H9 (cell line): ENCODE data around the gene GIMAP7. TPM values are rescaled to one million over a fixed set of nuclear protein-coding genes. Genes with fewer than 3 reads are reported as not detected.

Experiments used
- DNase-seq: peaks from one replicate; pipeline ENCODE4 v3.0.0-alpha.2; 2017
- H2AFZ ChIP-seq: one replicate; pipeline ENCODE4 v1.6.1; 2013; ENCODE audit warnings: mild to moderate bottlenecking, low read length, control low read depth, moderate library complexity
- H2AK5ac ChIP-seq: 2 replicates; pipeline ENCODE4 v1.6.1; 2013; ENCODE audit warnings: low read length, control low read depth, mixed read lengths; ENCODE audit not compliant: insufficient read length
- H2BK120ac ChIP-seq: one replicate; pipeline ENCODE4 v1.6.1; 2013; ENCODE audit warnings: low read depth, mild to moderate bottlenecking, low read length, control low read depth, inconsistent platforms; ENCODE audit not compliant: poor library complexity, severe bottlenecking
- H2BK12ac ChIP-seq: 2 replicates; pipeline ENCODE4 v1.6.1; 2013; ENCODE audit warnings: low read length, control low read depth, mixed read lengths, low read depth; ENCODE audit not compliant: insufficient read length
- H2BK15ac ChIP-seq: 2 replicates; pipeline ENCODE4 v1.6.1; 2013; ENCODE audit warnings: low read depth, low read length, control low read depth
- H2BK20ac ChIP-seq: one replicate; pipeline ENCODE4 v1.6.1; 2013; ENCODE audit warnings: low read depth, mild to moderate bottlenecking, low read length, control low read depth, inconsistent platforms; ENCODE audit not compliant: poor library complexity, severe bottlenecking
- H2BK5ac ChIP-seq: 2 replicates; pipeline ENCODE4 v1.6.1; 2013; ENCODE audit warnings: low read length, control low read depth, mixed read lengths; ENCODE audit not compliant: insufficient read length
- H3K14ac ChIP-seq: 2 replicates; pipeline ENCODE4 v1.6.1; 2013; ENCODE audit warnings: low read length, control low read depth; ENCODE audit not compliant: insufficient read depth
- H3K18ac ChIP-seq: 2 replicates; pipeline ENCODE4 v1.6.1; 2013; ENCODE audit warnings: low read depth, mild to moderate bottlenecking, mixed read lengths, low read length, control low read depth; ENCODE audit not compliant: insufficient read length
- H3K23ac ChIP-seq: 2 replicates; pipeline ENCODE4 v1.6.1; 2013; ENCODE audit warnings: low read length, control low read depth, mixed read lengths, low read depth; ENCODE audit not compliant: insufficient read length
- H3K23me2 ChIP-seq: 2 replicates; pipeline ENCODE4 v1.6.1; 2013; ENCODE audit warnings: low read depth, mild to moderate bottlenecking, mixed read lengths, low read length, control low read depth; ENCODE audit not compliant: insufficient read length, poor library complexity, severe bottlenecking
- H3K27ac ChIP-seq: 2 replicates; pipeline ENCODE4 v1.5.1; 2013; ENCODE audit warnings: low read length, control low read depth, mixed read lengths, low read depth; ENCODE audit not compliant: insufficient read length
- H3K27me3 ChIP-seq: 2 replicates; pipeline ENCODE4 v1.6.1; 2013; ENCODE audit warnings: low read length, control low read depth, inconsistent platforms; ENCODE audit not compliant: insufficient read depth
- H3K4ac ChIP-seq: 2 replicates; pipeline ENCODE4 v1.6.1; 2013; ENCODE audit warnings: low read depth, mild to moderate bottlenecking, control low read depth, inconsistent platforms, low read length, moderate library complexity
- H3K4me1 ChIP-seq: 2 replicates; pipeline ENCODE4 v1.6.1; 2013; ENCODE audit warnings: low read length, control low read depth, inconsistent platforms; ENCODE audit not compliant: insufficient read depth
- H3K4me2 ChIP-seq: 2 replicates; pipeline ENCODE4 v1.6.1; 2013; ENCODE audit warnings: low read length, control low read depth, mixed read lengths; ENCODE audit not compliant: insufficient read length, insufficient read depth
- H3K56ac ChIP-seq: 2 replicates; pipeline ENCODE4 v1.6.1; 2013; ENCODE audit warnings: low read depth, mild to moderate bottlenecking, mixed read lengths, low read length, control low read depth; ENCODE audit not compliant: insufficient read length
- H3K79me1 ChIP-seq: 2 replicates; pipeline ENCODE4 v1.6.1; 2013; ENCODE audit warnings: low read depth, mild to moderate bottlenecking, moderate library complexity, low read length, control low read depth, inconsistent platforms; ENCODE audit not compliant: insufficient read depth, poor library complexity, severe bottlenecking
- H3K79me2 ChIP-seq: 2 replicates; pipeline ENCODE4 v1.6.1; 2013; ENCODE audit warnings: low read length, control low read depth, inconsistent platforms; ENCODE audit not compliant: insufficient read depth
- H3K9ac ChIP-seq: 2 replicates; pipeline ENCODE4 v1.6.1; 2013; ENCODE audit warnings: low read length, control low read depth, mixed read lengths; ENCODE audit not compliant: insufficient read length; ENCODE audit errors: extremely low read depth
- H3K9me3 ChIP-seq: one replicate; pipeline ENCODE4 v1.6.1; 2013; ENCODE audit warnings: low read depth, low read length, inconsistent platforms; ENCODE audit not compliant: control insufficient read depth
- H3T11ph ChIP-seq: one replicate; pipeline ENCODE4 v1.6.1; 2013; ENCODE audit warnings: mild to moderate bottlenecking, low read length, control low read depth, inconsistent platforms
- H4K20me1 ChIP-seq: one replicate; pipeline ENCODE4 v1.6.1; 2013; ENCODE audit not compliant: control insufficient read depth, insufficient read length, insufficient read depth
- H4K5ac ChIP-seq: 2 replicates; pipeline ENCODE4 v1.6.1; 2013; ENCODE audit warnings: low read depth, mild to moderate bottlenecking, mixed read lengths, low read length, control low read depth; ENCODE audit not compliant: insufficient read length
- H4K8ac ChIP-seq: replicated peaks from 2 replicates; pipeline ENCODE4 v1.6.1; 2013; ENCODE audit warnings: low read length, control low read depth, mixed read lengths, low read depth; ENCODE audit not compliant: insufficient read length
- H4K91ac ChIP-seq: 2 replicates; pipeline ENCODE4 v1.6.1; 2013; ENCODE audit warnings: low read depth, mild to moderate bottlenecking, moderate library complexity, mixed read lengths, low read length, control low read depth; ENCODE audit not compliant: insufficient read length
- H3K27ac Mint-ChIP-seq, 3 experiments: 2 replicates in 2 of 3; 3 replicates in 1 of 3; pipeline ENCODE4 v1.8.0; 2020 to 2021; ENCODE audit warnings: mixed read lengths in 3 of 3, mild to moderate bottlenecking in 1 of 3, moderate library complexity in 1 of 3
- H3K27me3 Mint-ChIP-seq: 2 replicates; pipeline ENCODE4 v1.8.0; 2021; ENCODE audit warnings: low read depth, mild to moderate bottlenecking, moderate library complexity, mixed read lengths
- H3K36me3 Mint-ChIP-seq, 3 experiments: 2 replicates in 2 of 3; 3 replicates in 1 of 3; pipeline ENCODE4 v1.8.0; 2020 to 2021; ENCODE audit warnings: low read depth in 3 of 3, mixed read lengths in 3 of 3; ENCODE audit not compliant: insufficient read depth in 1 of 3
- H3K4me1 Mint-ChIP-seq, 2 experiments: 2 replicates each; pipeline ENCODE4 v1.8.0; 2020; ENCODE audit warnings: mixed read lengths in 2 of 2
- H3K4me3 Mint-ChIP-seq, 2 experiments: 2 replicates in 1 of 2; 3 replicates in 1 of 2; pipeline ENCODE4 v1.8.0; 2020 to 2021; ENCODE audit warnings: mild to moderate bottlenecking in 2 of 2, mixed read lengths in 2 of 2, moderate library complexity in 1 of 2
- H3K9me3 Mint-ChIP-seq, 2 experiments: 2 replicates in 1 of 2; 3 replicates in 1 of 2; pipeline ENCODE4 v1.8.0; 2020; ENCODE audit warnings: mild to moderate bottlenecking in 2 of 2, mixed read lengths in 2 of 2, moderate library complexity in 1 of 2
- WGBS: extraction: QIAGEN DNeasy Blood & Tissue Kit; methylation state at CpG from one replicate; pipeline ENCODE4 v1.1.7; 2013; ENCODE audit warnings: missing lambda C conversion rate, low lambda C conversion rate, mixed read lengths; ENCODE audit not compliant: insufficient read length; ENCODE audit errors: extremely low coverage; 5-methylcytosine and 5-hydroxymethylcytosine counted together
- total RNA-seq: library from RNA; stranded (reverse); gene quantifications from 2 replicates; pipeline ENCODE4 v1.2.1, GENCODE V29; 2021
- TF ChIP-seq, protein P1 (sequence below): fragments of 200-600 bp; sonication (generic); conservative IDR thresholded peaks from 3 replicates; pipeline ENCODE4 v1.8.0; 2021; ENCODE audit warnings: antibody characterized with exemption, mild to moderate bottlenecking

Gene GIMAP7
- total RNA-seq, 1 experiment from 2014 or later = not detected

DNA sequence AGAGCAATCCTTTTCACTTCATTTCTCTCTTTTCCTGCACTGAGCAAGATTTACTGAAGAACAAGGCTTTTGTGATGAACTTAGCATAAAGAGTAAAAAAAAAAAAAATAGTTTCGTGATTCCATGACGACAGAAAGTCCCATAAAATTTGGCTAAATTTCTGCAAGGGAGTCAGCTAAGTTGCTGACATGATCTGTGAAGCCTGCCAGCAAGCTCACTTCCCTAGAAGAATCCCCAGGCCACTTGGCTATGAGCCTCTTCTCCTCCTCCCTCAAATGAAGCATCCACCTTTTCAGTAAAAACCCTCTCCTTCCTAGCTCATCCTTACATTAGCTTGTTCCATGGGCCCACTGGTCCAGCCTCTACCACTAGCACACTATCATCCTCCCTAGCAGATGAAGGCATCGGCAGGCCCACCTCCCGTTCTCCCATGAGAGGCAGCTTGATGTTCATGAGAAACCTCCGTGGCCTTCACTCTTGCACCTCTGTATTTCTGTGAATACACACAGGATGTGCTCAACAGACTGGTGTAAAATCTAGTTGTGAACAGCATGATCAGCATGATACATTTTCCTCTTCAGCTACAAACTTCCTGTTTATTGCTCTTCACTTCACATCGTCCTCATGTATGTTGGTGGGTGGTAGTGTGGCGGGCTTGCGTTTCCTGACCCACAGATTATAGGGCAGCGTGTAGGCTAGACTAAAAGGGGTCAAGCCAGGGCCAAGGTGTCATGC, 33.3 kb upstream of the GIMAP7 start:
- Mint-ChIP-seq H3K4me3 (no peak overlapping the region), H3K4me1 (peaks cover 6 to 16% of the 10 kb centered on the region in 2 experiments), H3K27ac (no peak overlapping the region), H3K9me3 (peaks cover 0 to 2% of the 10 kb centered on the region in 2 experiments; a peak in 2 of 5 replicates), H3K36me3 (no peaks in the 10 kb centered on the region), H3K27me3 (peaks cover 74% of the 10 kb centered on the region)
- Histone ChIP-seq H3K4ac (no peak overlapping the region), H3K18ac (no peak overlapping the region), H3K4me2 (no peak overlapping the region), H3K56ac (no peak overlapping the region), H2BK15ac (no peak overlapping the region), H2BK20ac (no peak overlapping the region), H2BK5ac (no peak overlapping the region), H3T11ph (no peak overlapping the region), H2BK12ac (no peak overlapping the region), H3K79me2 (no peaks in the 10 kb centered on the region), H3K27ac (no peak overlapping the region), H4K5ac (no peak overlapping the region), H2AK5ac (no peak overlapping the region), H3K9ac (no peak overlapping the region), H3K9me3 (no peaks in the 10 kb centered on the region), H3K23me2 (no peaks in the 10 kb centered on the region), H2AFZ (no peak overlapping the region), H3K14ac (no peak overlapping the region), H2BK120ac (no peak overlapping the region), H3K23ac (no peak overlapping the region), H3K4me1 (no peaks in the 10 kb centered on the region), H3K27me3 (no peaks in the 10 kb centered on the region; the same call in 1 of the 2 replicates), H4K20me1 (no peaks in the 10 kb centered on the region), H3K79me1 (no peaks in the 10 kb centered on the region), H4K8ac (no peak overlapping the region), H4K91ac (no peak overlapping the region)
- DNase-seq = no peak
- no CpG with 5 or more reads among the region's 9 CpGs for WGBS
- TF ChIP-seq, protein P1, sequence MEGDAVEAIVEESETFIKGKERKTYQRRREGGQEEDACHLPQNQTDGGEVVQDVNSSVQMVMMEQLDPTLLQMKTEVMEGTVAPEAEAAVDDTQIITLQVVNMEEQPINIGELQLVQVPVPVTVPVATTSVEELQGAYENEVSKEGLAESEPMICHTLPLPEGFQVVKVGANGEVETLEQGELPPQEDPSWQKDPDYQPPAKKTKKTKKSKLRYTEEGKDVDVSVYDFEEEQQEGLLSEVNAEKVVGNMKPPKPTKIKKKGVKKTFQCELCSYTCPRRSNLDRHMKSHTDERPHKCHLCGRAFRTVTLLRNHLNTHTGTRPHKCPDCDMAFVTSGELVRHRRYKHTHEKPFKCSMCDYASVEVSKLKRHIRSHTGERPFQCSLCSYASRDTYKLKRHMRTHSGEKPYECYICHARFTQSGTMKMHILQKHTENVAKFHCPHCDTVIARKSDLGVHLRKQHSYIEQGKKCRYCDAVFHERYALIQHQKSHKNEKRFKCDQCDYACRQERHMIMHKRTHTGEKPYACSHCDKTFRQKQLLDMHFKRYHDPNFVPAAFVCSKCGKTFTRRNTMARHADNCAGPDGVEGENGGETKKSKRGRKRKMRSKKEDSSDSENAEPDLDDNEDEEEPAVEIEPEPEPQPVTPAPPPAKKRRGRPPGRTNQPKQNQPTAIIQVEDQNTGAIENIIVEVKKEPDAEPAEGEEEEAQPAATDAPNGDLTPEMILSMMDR = no peak
